PC-9 (cell line): ENCODE measurements around the gene CELF1. TPM values are rescaled to one million over a fixed set of nuclear protein-coding genes. Genes with fewer than 3 reads are reported as not detected.
A peak's percentile ranks its signal among the peaks of the same experiment; 100 is the strongest.

Source experiments
- BruUV-seq: library from RNA; stranded (reverse); fragments of 400-500 nt; replicated peaks from 2 replicates; lab custom pipeline; 2021; lab: Mats Ljungman, UMichigan
- CTCF ChIA-PET: fragments of 300-600 bp; sonication (Branson Sonifier 250); formaldehyde crosslinking; loops from one replicate; lab custom pipeline; 2022; ENCODE audit warnings: antibody characterized with exemption; lab: Charles Lee
- POLR2A ChIA-PET: fragments of 300-600 bp; sonication (Branson Sonifier 250); formaldehyde crosslinking; loops from one replicate; lab custom pipeline; 2022; ENCODE audit warnings: antibody characterized with exemption; ENCODE audit not compliant: unreplicated experiment; lab: Charles Lee
- DNase-seq, 2 experiments: peaks; one replicate each; pipeline versions ENCODE4 v3.0.0 to v3.0.0-alpha.2; 2015 to 2022; ENCODE audit warnings: mixed read lengths in 1 of 2
- H2AFZ ChIP-seq: fragments of 200-600 bp; sonication (generic); 2 replicates; pipeline ENCODE4 v1.8.1; 2017; ENCODE audit warnings: antibody characterized with exemption
- H3F3A ChIP-seq: fragments of 200-600 bp; sonication (generic); 2 replicates; pipeline ENCODE4 v1.8.1; 2017; ENCODE audit warnings: antibody characterized with exemption, mild to moderate bottlenecking, low read depth; ENCODE audit not compliant: insufficient read depth
- H3K27ac ChIP-seq: fragments of 200-600 bp; sonication (generic); 2 replicates; pipeline ENCODE4 v1.6.1; 2016; ENCODE audit warnings: mixed run types
- H3K27me3 ChIP-seq: fragments of 200-600 bp; sonication (generic); 2 replicates; pipeline ENCODE4 v1.6.1; 2016; ENCODE audit warnings: low read depth, mixed run types; ENCODE audit not compliant: insufficient read depth
- H3K36me3 ChIP-seq: fragments of 200-600 bp; sonication (generic); 2 replicates; pipeline ENCODE4 v1.6.1; 2016; ENCODE audit warnings: low read depth, mixed run types
- H3K4me1 ChIP-seq: fragments of 200-600 bp; sonication (generic); replicated peaks from 2 replicates; pipeline ENCODE4 v1.6.1; 2016; ENCODE audit warnings: mixed run types; ENCODE audit not compliant: insufficient read depth
- H3K4me2 ChIP-seq: fragments of 200-600 bp; sonication (generic); 2 replicates; pipeline ENCODE4 v1.6.1; 2017; ENCODE audit warnings: mixed run types
- H3K4me3 ChIP-seq: fragments of 200-600 bp; sonication (generic); 2 replicates; pipeline ENCODE4 v1.6.1; 2016; ENCODE audit warnings: mixed run types
- H3K79me2 ChIP-seq: fragments of 200-600 bp; sonication (generic); 2 replicates; pipeline ENCODE4 v1.6.1; 2017; ENCODE audit warnings: low read depth, mixed run types
- H3K9me2 ChIP-seq: fragments of 200-600 bp; sonication (generic); 2 replicates; pipeline ENCODE4 v1.8.1; 2017; ENCODE audit warnings: mild to moderate bottlenecking; ENCODE audit not compliant: insufficient read depth
- H3K9me3 ChIP-seq: fragments of 200-600 bp; sonication (generic); 2 replicates; pipeline ENCODE4 v1.8.1; 2016; ENCODE audit warnings: low read depth; ENCODE audit not compliant: insufficient read depth
- H4K20me1 ChIP-seq: fragments of 200-600 bp; sonication (generic); 2 replicates; pipeline ENCODE4 v1.8.1; 2017; ENCODE audit not compliant: insufficient read depth
- CTCF ChIP-seq: fragments of 200-600 bp; sonication (generic); conservative IDR thresholded peaks from 2 replicates; pipeline ENCODE4 v1.6.1; 2017; ENCODE audit warnings: mixed run types, antibody characterized with exemption, mild to moderate bottlenecking, moderate library complexity
- EZH2 ChIP-seq: fragments of 200-600 bp; sonication (generic); IDR thresholded peaks from 2 replicates; pipeline ENCODE4 v1.8.0; 2017; ENCODE audit warnings: antibody characterized with exemption, low read depth
- intact Hi-C: fragments of 100-400 bp; cut with micrococcal nuclease; formaldehyde crosslinking; loops from one replicate; pipeline ENCODE4 v1.10.0; 2022; ENCODE audit not compliant: unreplicated experiment
- total RNA-seq: library from RNA; stranded (reverse); gene quantifications from 2 replicates; pipeline ENCODE4 v1.2.3, GENCODE V29; 2021

CELF1 gene
- total RNA-seq, 1 experiment from 2014 or later: 165 TPM

- intact Hi-C loops: loop anchor here (1.0 kb wide), 1 partner anchor 44 kb away; the partner anchor contains the start of gene CELF1
- Histone ChIP-seq H4K20me1 (peaks cover 50% of the 10 kb centered on the region), H3K9me3 (no peaks in the 10 kb centered on the region), H3K9me2 (no peaks in the 10 kb centered on the region), H3K4me1 (peaks cover 49% of the 10 kb centered on the region), H3K79me2 (peaks cover 96% of the 10 kb centered on the region), H3K36me3 (0 out of 2 replicates have a peak, but pooled peaks cover 4% of the 10 kb centered on the region), H2AFZ (no peak overlapping the region), H3K4me2 (peak overlapping the region; percentile 37), H3F3A (peaks cover 60% of the 10 kb centered on the region), H3K27ac (peak overlapping the region; percentile 80), H3K27me3 (no peaks in the 10 kb centered on the region), H3K4me3 (no peak overlapping the region)
- ChIA-PET CTCF (interaction anchor here (1.0 to 1.1 kb wide), 2 partner anchors 42 to 44 kb away, joined by 3 to 6 read pairs; partner anchors contain the start of gene CELF1), POLR2A (interaction anchor here (0.5 to 1.0 kb wide), 5 partner anchors 14 to 453 kb away, joined by 3 to 13 read pairs (median 4); no protein-coding TSS in a partner anchor)
- peak in 1 of 2 experiments; percentile 68 for DNase-seq
- BruUV-seq: no TSS peak
- TF ChIP-seq CTCF (no peak), EZH2 (no peak)
These were observed 43.8 kb downstream of the CELF1 start for GRCh38 chr11:47509077-47509536.

- TF ChIP-seq CTCF (no peak), EZH2 (no peak)
- no peaks in the 10 kb centered on the region for H3K9me2 ChIP-seq
- H4K20me1 ChIP-seq: peaks cover 52% of the 10 kb centered on the region
- CTCF ChIA-PET: interaction anchor here (1.0 to 1.1 kb wide), 2 partner anchors 41 to 45 kb away, joined by 3 to 6 read pairs; partner anchors contain the start of gene CELF1
- no peak overlapping the region for H2AFZ ChIP-seq
- no peaks in the 10 kb centered on the region for H3K9me3 ChIP-seq
- no peak overlapping the region for H3K4me2 ChIP-seq
- DNase-seq: no peak
- 0 out of 2 replicates have a peak, but pooled peaks cover 4% of the 10 kb centered on the region for H3K36me3 ChIP-seq
- POLR2A ChIA-PET: interaction anchor here (0.7 kb wide), 2 partner anchors 133 to 454 kb away, joined by 4 read pairs; no protein-coding TSS in a partner anchor
- H3K27ac ChIP-seq: peak overlapping the region; percentile 9
- peaks cover 54% of the 10 kb centered on the region for H3F3A ChIP-seq
- no peak overlapping the region for H3K4me3 ChIP-seq
- intact Hi-C loops: no loop called here
- no TSS peak for BruUV-seq
- peaks cover 43% of the 10 kb centered on the region for H3K4me1 ChIP-seq
- peaks cover 99% of the 10 kb centered on the region for H3K79me2 ChIP-seq
- no peaks in the 10 kb centered on the region for H3K27me3 ChIP-seq
These were observed 44.5 kb downstream of the CELF1 start for GRCh38 chr11:47508240-47508957.

GRCh38 chr11:47507563-47508239, 45.2 kb downstream of the CELF1 start:
- Histone ChIP-seq H2AFZ (no peak overlapping the region), H3K27ac (peak overlapping the region; percentile 9), H3K79me2 (peaks cover 100% of the 10 kb centered on the region), H3F3A (peaks cover 52% of the 10 kb centered on the region), H3K36me3 (0 out of 2 replicates have a peak, but pooled peaks cover 4% of the 10 kb centered on the region), H3K4me2 (no peak overlapping the region), H4K20me1 (peaks cover 59% of the 10 kb centered on the region), H3K9me3 (no peaks in the 10 kb centered on the region), H3K4me3 (no peak overlapping the region), H3K4me1 (peaks cover 37% of the 10 kb centered on the region), H3K27me3 (no peaks in the 10 kb centered on the region), H3K9me2 (no peaks in the 10 kb centered on the region)
- DNase-seq: no peak
- no TSS peak for BruUV-seq
- no peak for TF ChIP-seq EZH2
- intact Hi-C loops: no loop called here
- CTCF ChIA-PET: no interaction called here
- POLR2A ChIA-PET: no interaction called here
